ENCODE measurements around the gene SERPINA5.

The SERPINA5 gene

DNA sequence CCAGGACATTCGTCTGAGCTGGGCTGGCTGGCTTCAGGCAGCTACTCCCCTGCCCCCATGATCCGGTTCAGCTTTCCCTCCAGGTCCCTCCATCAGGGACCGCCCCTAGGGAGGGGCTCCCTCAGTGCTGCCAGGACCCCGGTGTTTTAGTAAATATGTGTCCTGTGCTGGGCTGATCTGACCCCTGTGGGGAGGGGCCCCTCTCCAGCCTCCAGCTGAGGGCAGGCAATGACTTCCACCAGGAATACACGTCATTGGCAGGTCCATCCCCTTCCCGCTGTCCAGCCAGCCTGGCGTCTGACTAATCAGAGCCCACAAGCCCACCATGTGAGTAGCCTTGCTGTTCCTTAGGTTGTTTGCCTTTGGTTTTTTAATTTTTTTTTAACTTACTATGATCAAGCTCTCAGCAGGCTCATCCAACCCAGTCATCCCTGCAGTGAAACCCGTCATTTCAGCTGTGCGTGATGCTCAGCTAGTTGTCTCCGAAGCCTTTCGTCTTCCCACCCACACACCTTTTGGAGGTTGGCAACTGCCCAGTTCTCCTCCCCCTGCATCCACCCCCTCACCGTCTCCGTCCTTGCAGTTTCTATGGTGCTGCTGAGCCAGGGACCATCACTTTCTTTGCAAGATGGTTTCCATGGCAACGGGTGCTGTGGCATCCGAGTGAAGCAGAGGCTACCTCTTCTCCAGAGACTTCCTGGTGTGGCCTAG is 35.9 kb upstream of the SERPINA5 start:
- no peak overlapping the region for H2BK12ac ChIP-seq (ENCODE audit: low read length in 2 of 2)
- no peaks in the 10 kb centered on the region for H3K79me1 ChIP-seq (replicated peaks; ENCODE audit: low read length, poor library complexity, severe bottlenecking)
- H3K4me1 ChIP-seq (ENCODE audit: control insufficient read depth, insufficient read depth, low read depth, low read length): peaks cover 1% of the 10 kb centered on the region
- peaks cover 4% of the 10 kb centered on the region for H3K9me3 ChIP-seq (ENCODE audit: control insufficient read depth, low read length)
- no peak overlapping the region for H4K8ac ChIP-seq (ENCODE audit: low read length)
- no peaks in the 10 kb centered on the region for H3K36me3 ChIP-seq (ENCODE audit: control insufficient read depth in 1 of 2, insufficient read depth in 2 of 2, low read depth in 1 of 2, low read length in 2 of 2)
- no peak overlapping the region for H2BK15ac ChIP-seq (ENCODE audit: low read depth, poor library complexity, severe bottlenecking)
- H4K91ac ChIP-seq (ENCODE audit: low read length): no peak overlapping the region
- peaks cover 0 to 13% of the 10 kb centered on the region in 2 experiments for H3K27me3 ChIP-seq (ENCODE audit: control insufficient read depth in 1 of 2, insufficient read depth in 1 of 2, low read length in 2 of 2)
- H2BK120ac ChIP-seq (ENCODE audit: low read depth, low read length): no peak overlapping the region
- no peak overlapping the region for H2AK5ac ChIP-seq (ENCODE audit: low read length, severe bottlenecking)
- H2AFZ ChIP-seq (ENCODE audit: low read depth, low read length): no peak overlapping the region
- no peak overlapping the region for H3K18ac ChIP-seq (ENCODE audit: low read depth in 1 of 2, low read length in 2 of 2)
- H3K23ac ChIP-seq (ENCODE audit: low read length in 2 of 2): no peak overlapping the region
- no peak overlapping the region for H3K14ac ChIP-seq (ENCODE audit: low read length in 2 of 2)
- H3K4me3 ChIP-seq (ENCODE audit: insufficient read depth in 1 of 2, low read depth in 1 of 2, low read length in 2 of 2): no peak overlapping the region
- no peak overlapping the region for H3K27ac ChIP-seq (ENCODE audit: low read length, poor library complexity, severe bottlenecking)
- WGBS: 81% methylated on average over 14 of the region's 15 CpGs
- no peak overlapping the region for H3K4me2 ChIP-seq (ENCODE audit: low read length, poor library complexity, severe bottlenecking)
- no peak overlapping the region for H3K4ac ChIP-seq (ENCODE audit: low read depth in 1 of 2, low read length in 2 of 2)
- H2BK5ac ChIP-seq (ENCODE audit: low read depth, low read length, poor library complexity, severe bottlenecking): no peak overlapping the region
- DNase-seq: no peak
- no peak overlapping the region for H3K9ac ChIP-seq (ENCODE audit: low read length)

- H2BK120ac ChIP-seq (ENCODE audit: low read depth, low read length): no peak overlapping the region
- no peak overlapping the region for H3K23ac ChIP-seq (ENCODE audit: low read length in 2 of 2)
- no peak overlapping the region for H3K4me2 ChIP-seq (ENCODE audit: low read length, poor library complexity, severe bottlenecking)
- H2BK5ac ChIP-seq (ENCODE audit: low read depth, low read length, poor library complexity, severe bottlenecking): no peak overlapping the region
- 71% methylated on average over 8 of the region's 8 CpGs for WGBS
- H3K14ac ChIP-seq (ENCODE audit: low read length in 2 of 2): no peak overlapping the region
- peaks cover 0 to 13% of the 10 kb centered on the region in 2 experiments for H3K27me3 ChIP-seq (ENCODE audit: control insufficient read depth in 1 of 2, insufficient read depth in 1 of 2, low read length in 2 of 2)
- H2AFZ ChIP-seq (ENCODE audit: low read depth, low read length): no peak overlapping the region
- no peak overlapping the region for H2AK5ac ChIP-seq (ENCODE audit: low read length, severe bottlenecking)
- H3K4me1 ChIP-seq (ENCODE audit: control insufficient read depth, insufficient read depth, low read depth, low read length): peaks cover 1% of the 10 kb centered on the region
- H2BK12ac ChIP-seq (ENCODE audit: low read length in 2 of 2): no peak overlapping the region
- no peak overlapping the region for H4K91ac ChIP-seq (ENCODE audit: low read length)
- no peak for DNase-seq
- no peaks in the 10 kb centered on the region for H3K36me3 ChIP-seq (ENCODE audit: control insufficient read depth in 1 of 2, insufficient read depth in 2 of 2, low read depth in 1 of 2, low read length in 2 of 2)
- no peak overlapping the region for H3K27ac ChIP-seq (ENCODE audit: low read length, poor library complexity, severe bottlenecking)
- no peak overlapping the region for H3K18ac ChIP-seq (ENCODE audit: low read depth in 1 of 2, low read length in 2 of 2)
- H3K9ac ChIP-seq (ENCODE audit: low read length): no peak overlapping the region
- no peak overlapping the region for H3K4me3 ChIP-seq (ENCODE audit: insufficient read depth in 1 of 2, low read depth in 1 of 2, low read length in 2 of 2)
- H3K79me1 ChIP-seq (replicated peaks; ENCODE audit: low read length, poor library complexity, severe bottlenecking): no peaks in the 10 kb centered on the region
- H4K8ac ChIP-seq (ENCODE audit: low read length): no peak overlapping the region
- H2BK15ac ChIP-seq (ENCODE audit: low read depth, poor library complexity, severe bottlenecking): no peak overlapping the region
- H3K9me3 ChIP-seq (ENCODE audit: control insufficient read depth, low read length): peaks cover 4% of the 10 kb centered on the region
- no peak overlapping the region for H3K4ac ChIP-seq (ENCODE audit: low read depth in 1 of 2, low read length in 2 of 2)
These were observed 34.0 kb upstream of the SERPINA5 start for GRCh38 chr14:94547151-94547680.

DNA sequence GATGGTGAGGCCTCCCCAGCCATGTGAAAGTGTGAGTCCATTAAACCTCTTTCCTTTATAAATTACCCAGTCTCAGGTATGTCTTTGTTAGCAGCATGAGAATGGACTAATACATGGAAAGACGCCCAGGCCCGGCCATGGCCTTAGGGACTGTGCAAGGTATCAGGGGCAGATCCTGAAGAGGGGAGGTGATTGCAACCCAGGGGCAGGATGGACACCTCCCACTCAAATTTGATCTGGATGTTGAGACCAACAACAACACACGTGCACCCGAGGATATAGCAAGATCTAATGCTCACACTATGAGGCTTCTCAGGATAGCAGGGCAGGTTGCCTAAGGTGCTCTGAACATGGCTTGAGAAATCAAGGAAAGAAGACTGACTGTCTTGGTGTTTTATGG is 33.5 kb upstream of the SERPINA5 start:
- no peak overlapping the region for H3K4me3 ChIP-seq (ENCODE audit: insufficient read depth in 1 of 2, low read depth in 1 of 2, low read length in 2 of 2)

DNA sequence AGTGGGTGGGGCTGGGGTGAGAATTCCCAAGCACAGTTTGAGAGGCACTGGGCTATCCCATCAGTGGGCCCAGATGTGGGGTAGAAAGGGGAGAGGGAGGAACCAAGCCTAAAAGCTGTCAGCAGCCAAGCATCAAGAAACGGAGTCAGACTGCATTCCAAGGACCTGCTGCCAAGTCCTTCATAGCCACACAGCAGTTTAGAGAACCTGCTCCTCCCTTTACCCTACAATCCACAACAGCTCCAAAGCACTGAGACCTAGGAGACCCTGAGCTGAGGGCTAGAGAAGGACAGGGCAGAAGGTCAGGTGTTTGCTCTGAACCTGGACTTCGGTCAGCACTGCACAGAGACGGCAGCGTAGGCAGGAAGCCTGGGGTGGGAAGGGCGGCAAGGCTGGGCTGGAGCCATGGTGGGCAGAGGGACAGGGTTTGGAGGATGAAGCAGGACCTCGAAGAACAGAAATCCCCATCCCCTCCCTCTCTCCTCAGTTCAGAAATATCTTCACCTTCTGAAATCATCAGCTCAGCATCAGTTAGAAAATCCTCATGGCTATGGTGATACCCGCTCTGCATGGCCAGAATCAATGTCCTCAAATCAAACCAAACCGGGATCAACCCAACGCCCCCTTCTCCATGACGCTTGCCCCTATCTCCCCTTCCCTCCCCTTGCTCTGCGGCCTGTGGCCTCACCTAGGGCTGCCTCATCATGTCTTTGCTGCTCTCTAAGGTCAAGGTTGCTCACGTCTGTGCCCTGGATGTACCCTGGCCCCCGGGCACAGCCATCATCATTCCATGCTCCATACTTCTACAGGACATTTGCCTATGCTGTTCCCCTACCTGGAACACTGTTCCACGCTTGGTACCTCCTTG is 32.9 kb upstream of the SERPINA5 start:
- WGBS: 79% methylated on average over 10 of the region's 14 CpGs

More for the DNA sequence above, 33.5 kb upstream of the SERPINA5 start:
- Histone ChIP-seq H2AK5ac (ENCODE audit: low read length, severe bottlenecking) (no peak overlapping the region), H4K8ac (ENCODE audit: low read length) (no peak overlapping the region), H3K4me2 (ENCODE audit: low read length, poor library complexity, severe bottlenecking) (no peak overlapping the region), H3K18ac (ENCODE audit: low read depth in 1 of 2, low read length in 2 of 2) (no peak overlapping the region), H3K23ac (ENCODE audit: low read length in 2 of 2) (no peak overlapping the region), H3K27ac (ENCODE audit: low read length, poor library complexity, severe bottlenecking) (no peak overlapping the region), H3K27me3 (ENCODE audit: control insufficient read depth in 1 of 2, insufficient read depth in 1 of 2, low read length in 2 of 2) (peaks cover 0 to 13% of the 10 kb centered on the region in 2 experiments), H2BK15ac (ENCODE audit: low read depth, poor library complexity, severe bottlenecking) (no peak overlapping the region), H2AFZ (ENCODE audit: low read depth, low read length) (no peak overlapping the region), H3K79me1 (replicated peaks; ENCODE audit: low read length, poor library complexity, severe bottlenecking) (no peaks in the 10 kb centered on the region), H3K4ac (ENCODE audit: low read depth in 1 of 2, low read length in 2 of 2) (no peak overlapping the region), H4K91ac (ENCODE audit: low read length) (no peak overlapping the region), H3K36me3 (ENCODE audit: control insufficient read depth in 1 of 2, insufficient read depth in 2 of 2, low read depth in 1 of 2, low read length in 2 of 2) (no peaks in the 10 kb centered on the region), H2BK5ac (ENCODE audit: low read depth, low read length, poor library complexity, severe bottlenecking) (no peak overlapping the region), H3K14ac (ENCODE audit: low read length in 2 of 2) (no peak overlapping the region), H3K4me1 (ENCODE audit: control insufficient read depth, insufficient read depth, low read depth, low read length) (peaks cover 1% of the 10 kb centered on the region), H3K9me3 (ENCODE audit: control insufficient read depth, low read length) (peaks cover 4% of the 10 kb centered on the region), H2BK120ac (ENCODE audit: low read depth, low read length) (no peak overlapping the region), H2BK12ac (ENCODE audit: low read length in 2 of 2) (no peak overlapping the region), H3K9ac (ENCODE audit: low read length) (no peak overlapping the region)
- no peak for DNase-seq
- WGBS: 84% methylated on average over 4 of the region's 4 CpGs

More for the DNA sequence above, 32.9 kb upstream of the SERPINA5 start:
- no peak overlapping the region for H3K9ac ChIP-seq (ENCODE audit: low read length)
- no peak overlapping the region for H3K23ac ChIP-seq (ENCODE audit: low read length in 2 of 2)
- no peak overlapping the region for H2BK5ac ChIP-seq (ENCODE audit: low read depth, low read length, poor library complexity, severe bottlenecking)
- H2BK12ac ChIP-seq (ENCODE audit: low read length in 2 of 2): no peak overlapping the region
- no peak overlapping the region for H2AK5ac ChIP-seq (ENCODE audit: low read length, severe bottlenecking)
- H4K91ac ChIP-seq (ENCODE audit: low read length): no peak overlapping the region
- H3K79me1 ChIP-seq (replicated peaks; ENCODE audit: low read length, poor library complexity, severe bottlenecking): no peaks in the 10 kb centered on the region
- no peak overlapping the region for H3K4ac ChIP-seq (ENCODE audit: low read depth in 1 of 2, low read length in 2 of 2)
- H3K36me3 ChIP-seq (ENCODE audit: control insufficient read depth in 1 of 2, insufficient read depth in 2 of 2, low read depth in 1 of 2, low read length in 2 of 2): no peaks in the 10 kb centered on the region
- H2BK120ac ChIP-seq (ENCODE audit: low read depth, low read length): no peak overlapping the region
- H3K27ac ChIP-seq (ENCODE audit: low read length, poor library complexity, severe bottlenecking): no peak overlapping the region
- H3K4me3 ChIP-seq (ENCODE audit: insufficient read depth in 1 of 2, low read depth in 1 of 2, low read length in 2 of 2): no peak overlapping the region
- DNase-seq: no peak
- H2BK15ac ChIP-seq (ENCODE audit: low read depth, poor library complexity, severe bottlenecking): no peak overlapping the region
- H3K18ac ChIP-seq (ENCODE audit: low read depth in 1 of 2, low read length in 2 of 2): no peak overlapping the region
- peaks cover 0 to 13% of the 10 kb centered on the region in 2 experiments for H3K27me3 ChIP-seq (ENCODE audit: control insufficient read depth in 1 of 2, insufficient read depth in 1 of 2, low read length in 2 of 2)
- H4K8ac ChIP-seq (ENCODE audit: low read length): no peak overlapping the region
- H3K4me2 ChIP-seq (ENCODE audit: low read length, poor library complexity, severe bottlenecking): no peak overlapping the region
- H2AFZ ChIP-seq (ENCODE audit: low read depth, low read length): no peak overlapping the region
- H3K9me3 ChIP-seq (ENCODE audit: control insufficient read depth, low read length): peaks cover 4% of the 10 kb centered on the region
- no peak overlapping the region for H3K14ac ChIP-seq (ENCODE audit: low read length in 2 of 2)
- peaks cover 1% of the 10 kb centered on the region for H3K4me1 ChIP-seq (ENCODE audit: control insufficient read depth, insufficient read depth, low read depth, low read length)
